HL-60 (cell line): Measurements from ENCODE around the gene GET4.
A peak's percentile ranks its signal among the peaks of the same experiment; 100 is the strongest.

Source experiments
- DNase-seq, 2 experiments: peaks; one replicate each; pipeline ENCODE4 v3.0.0-alpha.2; 2010 to 2020; ENCODE audit warnings: low read depth in 1 of 2, low spot score in 1 of 2
- H3K27ac ChIP-seq: fragments of 250-450 bp; sonication (Bioruptor Pico); replicated peaks from 2 replicates; pipeline ENCODE4 v1.5.1; 2020; ENCODE audit warnings: mild to moderate bottlenecking, moderate library complexity
- H3K27me3 ChIP-seq: fragments of 250-450 bp; sonication (Bioruptor Pico); 2 replicates; pipeline ENCODE4 v1.5.1; 2021; ENCODE audit warnings: mild to moderate bottlenecking, moderate library complexity; ENCODE audit not compliant: insufficient read depth, poor library complexity, severe bottlenecking
- H3K4me3 ChIP-seq: replicated peaks from 2 replicates; pipeline ENCODE4 v1.5.1; 2011; ENCODE audit warnings: mild to moderate bottlenecking, control low read depth, low read length; ENCODE audit not compliant: insufficient read depth
- GABPA ChIP-seq: IDR thresholded peaks from 2 replicates; pipeline ENCODE4 v1.6.1; 2012; ENCODE audit warnings: low read depth
- POLR2AphosphoS5 ChIP-seq: IDR thresholded peaks from 2 replicates; pipeline ENCODE4 v1.6.1; 2012; ENCODE audit warnings: low read depth
- SPI1 ChIP-seq: IDR thresholded peaks from 2 replicates; pipeline ENCODE4 v1.6.1; 2012; ENCODE audit warnings: low read depth, mild to moderate bottlenecking, borderline replicate concordance
- TF ChIP-seq, protein P1 (sequence below): IDR thresholded peaks from one replicate; pipeline ENCODE4 v1.5.1; 2011; ENCODE audit warnings: low read length, control low read depth, inconsistent platforms; ENCODE audit not compliant: insufficient read depth
- TF ChIP-seq, protein P2 (sequence below): IDR thresholded peaks from 2 replicates; pipeline ENCODE4 v1.6.1; 2012; ENCODE audit warnings: low read depth; ENCODE audit not compliant: insufficient replicate concordance

The GET4 gene

DNA sequence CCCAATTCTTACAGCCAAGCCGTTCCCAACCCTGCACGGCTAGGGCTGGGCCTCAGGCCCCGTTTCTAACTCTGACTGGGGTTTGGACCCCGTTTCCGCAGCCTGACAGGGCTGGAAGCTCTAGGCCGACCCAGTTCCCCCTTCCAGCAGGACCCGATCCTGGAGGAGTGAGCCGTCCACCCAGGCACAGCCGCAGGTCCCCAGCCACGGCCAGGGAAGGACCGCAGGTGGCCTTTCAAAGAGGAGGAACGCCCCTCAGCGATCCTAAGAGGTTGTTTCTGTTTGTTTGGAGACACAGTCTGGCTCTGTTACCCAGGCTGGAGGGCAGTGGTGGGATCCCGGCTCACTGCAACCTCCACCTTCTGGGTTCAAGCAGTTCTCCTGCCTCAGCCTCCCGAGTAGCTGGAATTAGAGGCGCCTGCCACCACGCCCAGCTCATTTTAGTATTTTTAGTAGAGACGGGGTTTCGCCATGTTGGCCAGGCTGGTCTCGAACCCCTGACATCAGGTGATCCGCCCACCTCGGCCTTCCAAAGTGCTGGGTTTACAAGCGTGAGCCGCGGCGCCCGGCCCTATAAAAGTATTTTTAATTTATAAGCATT lies 778 bp upstream of the GET4 start:
- TF ChIP-seq, protein P1, sequence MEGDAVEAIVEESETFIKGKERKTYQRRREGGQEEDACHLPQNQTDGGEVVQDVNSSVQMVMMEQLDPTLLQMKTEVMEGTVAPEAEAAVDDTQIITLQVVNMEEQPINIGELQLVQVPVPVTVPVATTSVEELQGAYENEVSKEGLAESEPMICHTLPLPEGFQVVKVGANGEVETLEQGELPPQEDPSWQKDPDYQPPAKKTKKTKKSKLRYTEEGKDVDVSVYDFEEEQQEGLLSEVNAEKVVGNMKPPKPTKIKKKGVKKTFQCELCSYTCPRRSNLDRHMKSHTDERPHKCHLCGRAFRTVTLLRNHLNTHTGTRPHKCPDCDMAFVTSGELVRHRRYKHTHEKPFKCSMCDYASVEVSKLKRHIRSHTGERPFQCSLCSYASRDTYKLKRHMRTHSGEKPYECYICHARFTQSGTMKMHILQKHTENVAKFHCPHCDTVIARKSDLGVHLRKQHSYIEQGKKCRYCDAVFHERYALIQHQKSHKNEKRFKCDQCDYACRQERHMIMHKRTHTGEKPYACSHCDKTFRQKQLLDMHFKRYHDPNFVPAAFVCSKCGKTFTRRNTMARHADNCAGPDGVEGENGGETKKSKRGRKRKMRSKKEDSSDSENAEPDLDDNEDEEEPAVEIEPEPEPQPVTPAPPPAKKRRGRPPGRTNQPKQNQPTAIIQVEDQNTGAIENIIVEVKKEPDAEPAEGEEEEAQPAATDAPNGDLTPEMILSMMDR: no peak
- no peak for TF ChIP-seq POLR2AphosphoS5
- TF ChIP-seq SPI1: no peak
- no peak for TF ChIP-seq GABPA
- TF ChIP-seq, protein P2, sequence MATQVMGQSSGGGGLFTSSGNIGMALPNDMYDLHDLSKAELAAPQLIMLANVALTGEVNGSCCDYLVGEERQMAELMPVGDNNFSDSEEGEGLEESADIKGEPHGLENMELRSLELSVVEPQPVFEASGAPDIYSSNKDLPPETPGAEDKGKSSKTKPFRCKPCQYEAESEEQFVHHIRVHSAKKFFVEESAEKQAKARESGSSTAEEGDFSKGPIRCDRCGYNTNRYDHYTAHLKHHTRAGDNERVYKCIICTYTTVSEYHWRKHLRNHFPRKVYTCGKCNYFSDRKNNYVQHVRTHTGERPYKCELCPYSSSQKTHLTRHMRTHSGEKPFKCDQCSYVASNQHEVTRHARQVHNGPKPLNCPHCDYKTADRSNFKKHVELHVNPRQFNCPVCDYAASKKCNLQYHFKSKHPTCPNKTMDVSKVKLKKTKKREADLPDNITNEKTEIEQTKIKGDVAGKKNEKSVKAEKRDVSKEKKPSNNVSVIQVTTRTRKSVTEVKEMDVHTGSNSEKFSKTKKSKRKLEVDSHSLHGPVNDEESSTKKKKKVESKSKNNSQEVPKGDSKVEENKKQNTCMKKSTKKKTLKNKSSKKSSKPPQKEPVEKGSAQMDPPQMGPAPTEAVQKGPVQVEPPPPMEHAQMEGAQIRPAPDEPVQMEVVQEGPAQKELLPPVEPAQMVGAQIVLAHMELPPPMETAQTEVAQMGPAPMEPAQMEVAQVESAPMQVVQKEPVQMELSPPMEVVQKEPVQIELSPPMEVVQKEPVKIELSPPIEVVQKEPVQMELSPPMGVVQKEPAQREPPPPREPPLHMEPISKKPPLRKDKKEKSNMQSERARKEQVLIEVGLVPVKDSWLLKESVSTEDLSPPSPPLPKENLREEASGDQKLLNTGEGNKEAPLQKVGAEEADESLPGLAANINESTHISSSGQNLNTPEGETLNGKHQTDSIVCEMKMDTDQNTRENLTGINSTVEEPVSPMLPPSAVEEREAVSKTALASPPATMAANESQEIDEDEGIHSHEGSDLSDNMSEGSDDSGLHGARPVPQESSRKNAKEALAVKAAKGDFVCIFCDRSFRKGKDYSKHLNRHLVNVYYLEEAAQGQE: no peak
- H3K27me3 ChIP-seq: no peaks in the 10 kb centered on the region
- no peak for DNase-seq
- peak overlapping the region; percentile 68 for H3K27ac ChIP-seq
- peak overlapping the region; percentile 25 for H3K4me3 ChIP-seq

DNA sequence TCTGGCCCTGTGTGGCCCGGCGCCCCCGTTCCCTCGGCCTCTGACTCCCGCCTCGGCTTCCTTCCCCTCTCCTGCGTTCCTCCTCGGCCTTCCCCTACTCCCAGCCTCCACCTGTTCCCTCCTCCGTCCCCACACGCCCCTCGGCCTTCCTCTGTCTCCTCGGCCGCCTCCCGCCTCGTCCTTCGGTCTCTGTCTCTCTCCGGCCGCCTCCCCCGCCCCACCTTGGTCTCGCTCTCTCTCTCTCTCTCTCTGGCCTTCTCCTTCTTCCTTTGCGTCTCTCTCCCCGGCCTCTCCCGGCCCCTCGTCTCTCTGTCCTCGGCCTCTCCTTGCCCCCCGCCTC lies 588 bp downstream of the GET4 start:
- peak; percentile 43 to 63 for DNase-seq
- TF ChIP-seq SPI1 (no peak), GABPA (no peak), POLR2AphosphoS5 (no peak)
- TF ChIP-seq, protein P2: no peak
- TF ChIP-seq, protein P1: no peak
- peak overlapping the region; percentile 87 for H3K27ac ChIP-seq
- H3K4me3 ChIP-seq: peak overlapping the region; percentile 97
- no peaks in the 10 kb centered on the region for H3K27me3 ChIP-seq

DNA sequence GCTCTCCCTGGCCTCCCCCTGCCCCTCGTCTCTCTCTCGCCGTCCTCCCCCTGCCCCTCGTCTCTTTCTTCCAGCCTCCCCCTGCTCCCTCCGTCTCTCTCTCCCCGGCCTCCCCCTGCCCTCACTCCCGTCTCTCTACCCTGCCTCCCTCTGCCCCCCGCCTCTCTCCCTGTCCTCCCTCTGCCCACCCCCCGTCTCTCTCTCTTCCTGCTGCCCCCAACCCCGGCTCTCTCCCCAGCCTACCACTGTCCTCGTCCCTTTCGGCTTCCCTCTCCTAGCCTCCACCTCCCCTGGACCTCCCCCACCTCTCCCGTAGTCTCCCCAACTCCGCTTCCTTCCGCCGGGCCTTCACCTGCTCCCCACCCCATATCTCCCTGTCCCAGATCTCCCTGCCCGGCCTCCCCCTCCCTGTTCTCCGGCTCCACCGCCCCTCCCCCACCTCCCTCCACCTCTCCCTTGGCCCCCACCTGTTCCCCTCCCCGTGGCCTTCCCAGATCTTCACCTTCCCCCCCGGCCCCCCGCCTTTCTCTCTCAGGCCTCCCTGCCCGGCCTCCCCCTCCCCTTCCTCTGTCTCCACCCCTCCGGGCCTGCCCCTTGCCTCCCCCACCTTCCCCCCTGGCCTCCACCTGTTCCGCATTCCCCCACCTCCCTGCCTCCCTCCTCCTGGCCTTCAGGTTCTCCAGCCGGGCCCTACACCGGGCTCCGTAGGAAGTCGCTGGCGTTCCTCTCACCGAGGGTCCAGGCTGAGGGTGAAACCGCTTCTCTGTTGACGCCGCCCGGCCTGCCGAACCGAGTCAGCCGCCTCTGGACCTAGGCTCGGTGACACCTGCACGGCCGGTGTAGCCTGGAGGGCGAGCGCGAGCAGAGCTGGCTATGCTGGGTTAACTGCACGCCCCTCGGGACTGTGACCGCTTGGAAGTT lies 1.2 kb downstream of the GET4 start:
- no peaks in the 10 kb centered on the region for H3K27me3 ChIP-seq
- TF ChIP-seq, protein P1: no peak
- TF ChIP-seq SPI1 (no peak), POLR2AphosphoS5 (no peak), GABPA (no peak)
- TF ChIP-seq, protein P2: no peak
- peak overlapping the region; percentile 97 for H3K4me3 ChIP-seq
- peak overlapping the region; percentile 87 for H3K27ac ChIP-seq
- peak; percentile 40 to 69 for DNase-seq
